PC-3 (cell line): ENCODE results near the gene DCTN3. TPM values are rescaled to one million over a fixed set of nuclear protein-coding genes. Genes with fewer than 3 reads are reported as not detected.

Experiments used
- ATAC-seq: fragments of 200-7000 bp; cut with Tn5 transposase; 2 replicates; pipeline ENCODE4 v1.9.1; 2020; ENCODE audit warnings: mild to moderate bottlenecking, moderate library complexity
- BruUV-seq: library from RNA; stranded (reverse); fragments of 400-500 nt; replicated peaks from 2 replicates; lab custom pipeline; 2021; lab: Mats Ljungman, UMichigan
- CTCF ChIA-PET: fragments of 300-600 bp; sonication (Branson Sonifier 250); formaldehyde crosslinking; loops from one replicate; lab custom pipeline; 2022; ENCODE audit warnings: antibody characterized with exemption; lab: Charles Lee
- POLR2A ChIA-PET: fragments of 300-600 bp; sonication (Branson Sonifier 250); formaldehyde crosslinking; loops from one replicate; lab custom pipeline; 2022; ENCODE audit warnings: antibody characterized with exemption; ENCODE audit not compliant: unreplicated experiment; lab: Charles Lee
- DNase-seq: peaks from one replicate; pipeline ENCODE4 v3.0.0-alpha.2; 2015
- H2AFZ ChIP-seq: fragments of 300-600 bp; sonication (generic); 2 replicates; pipeline ENCODE4 v1.6.0; 2016; ENCODE audit warnings: antibody characterized with exemption, low read length
- H3F3A ChIP-seq: fragments of 300-600 bp; sonication (generic); one replicate; pipeline ENCODE4 v1.6.0; 2017; ENCODE audit warnings: antibody characterized with exemption, low read length, control low read depth, mild to moderate bottlenecking; ENCODE audit not compliant: unreplicated experiment
- H3K27ac ChIP-seq: fragments of 300-600 bp; sonication (generic); 2 replicates; pipeline ENCODE4 v1.5.1; 2016; ENCODE audit warnings: mild to moderate bottlenecking, low read length
- H3K27me3 ChIP-seq: fragments of 300-600 bp; sonication (generic); 2 replicates; pipeline ENCODE4 v1.6.1; 2016; ENCODE audit warnings: low read length, mixed read lengths
- H3K36me3 ChIP-seq: fragments of 300-600 bp; sonication (generic); 2 replicates; pipeline ENCODE4 v1.6.1; 2016; ENCODE audit warnings: low read depth, mixed run types, low read length, mixed read lengths
- H3K4me1 ChIP-seq: fragments of 300-600 bp; sonication (generic); 2 replicates; pipeline ENCODE4 v1.5.1; 2016; ENCODE audit warnings: low read length; ENCODE audit not compliant: insufficient read depth
- H3K4me2 ChIP-seq: fragments of 300-600 bp; sonication (generic); 2 replicates; pipeline ENCODE4 v1.6.0; 2016; ENCODE audit warnings: low read length
- H3K4me3 ChIP-seq: fragments of 300-600 bp; sonication (generic); 2 replicates; pipeline ENCODE4 v1.5.1; 2016; ENCODE audit warnings: mild to moderate bottlenecking, low read length, mixed read lengths
- H3K79me2 ChIP-seq: fragments of 300-600 bp; sonication (generic); 2 replicates; pipeline ENCODE4 v1.6.1; 2017; ENCODE audit warnings: low read length, mixed read lengths
- H3K9ac ChIP-seq: fragments of 300-600 bp; sonication (generic); 2 replicates; pipeline ENCODE4 v1.6.0; 2016; ENCODE audit warnings: mild to moderate bottlenecking, low read length
- H3K9me2 ChIP-seq: fragments of 300-600 bp; sonication (generic); replicated peaks from 2 replicates; pipeline ENCODE4 v1.6.1; 2016; ENCODE audit warnings: mixed run types, low read length, mixed read lengths
- H3K9me3 ChIP-seq: fragments of 300-600 bp; sonication (generic); 2 replicates; pipeline ENCODE4 v1.6.1; 2016; ENCODE audit warnings: low read length, mixed read lengths
- H4K20me1 ChIP-seq: fragments of 300-600 bp; sonication (generic); 2 replicates; pipeline ENCODE4 v1.6.1; 2016; ENCODE audit warnings: low read length, mixed read lengths
- EZH2 ChIP-seq: fragments of 300-600 bp; sonication (generic); IDR thresholded peaks from one replicate; pipeline ENCODE4 v1.6.1; 2017; ENCODE audit warnings: antibody characterized with exemption, mild to moderate bottlenecking, low read length; ENCODE audit not compliant: unreplicated experiment
- EZH2phosphoT487 ChIP-seq: fragments of 300-600 bp; sonication (generic); IDR thresholded peaks from 2 replicates; pipeline ENCODE4 v1.6.1; 2018; ENCODE audit warnings: mild to moderate bottlenecking, antibody characterized with exemption, low read length, borderline replicate concordance
- intact Hi-C: fragments of 100-400 bp; cut with micrococcal nuclease; formaldehyde crosslinking; loops from 2 replicates; pipeline ENCODE4 v1.9.0; 2023
- total RNA-seq: library from RNA; depleted of rRNA; stranded (reverse); fragments of >200 nt; gene quantifications from 2 replicates; pipeline ENCODE4 v1.2.3, GENCODE V29; 2014
- TF ChIP-seq, protein P1 (sequence below): fragments of 300-600 bp; sonication (generic); conservative IDR thresholded peaks from 2 replicates; pipeline ENCODE4 v1.5.1; 2017; ENCODE audit warnings: antibody characterized with exemption, low read depth, mild to moderate bottlenecking, low read length

DCTN3 gene
- total RNA-seq, 1 experiment from 2014 or later = 102 TPM

DNA sequence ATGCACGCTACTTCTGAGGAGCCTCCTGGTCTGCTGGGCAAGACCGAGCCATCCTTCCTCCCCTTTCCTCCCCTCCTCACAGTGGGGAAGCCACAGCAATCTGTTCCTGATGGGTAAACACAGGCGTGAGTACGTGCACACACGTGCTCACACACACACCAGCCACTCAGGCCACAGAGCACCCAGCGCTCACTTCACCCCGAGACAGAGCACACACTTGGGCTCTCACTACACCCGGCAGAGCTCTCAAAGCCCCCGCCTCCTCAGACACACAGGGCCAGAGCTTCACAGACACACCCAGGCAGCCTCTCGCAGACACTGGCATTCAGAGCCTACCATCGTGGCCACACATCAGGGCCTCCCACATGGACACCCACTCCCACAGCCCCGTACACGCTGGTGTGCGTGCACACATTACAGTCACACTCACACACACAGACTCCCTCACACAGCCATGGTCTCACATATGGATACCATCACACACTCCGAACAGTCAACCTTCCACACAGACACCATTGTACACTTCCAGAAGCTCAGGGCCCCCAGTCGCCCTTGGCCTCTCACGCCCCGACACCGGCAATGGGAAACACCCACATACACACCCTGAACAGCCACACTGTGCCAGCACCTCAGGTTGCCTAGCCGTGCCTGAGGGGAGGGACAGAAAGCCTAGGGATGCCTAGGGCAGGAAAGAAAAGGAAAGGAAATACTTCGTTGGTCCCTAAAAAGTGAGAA is 44.3 kb downstream of the DCTN3 start:
- no peaks in the 10 kb centered on the region for H3K27me3 ChIP-seq
- H3K27ac ChIP-seq = no peak overlapping the region
- TF ChIP-seq EZH2phosphoT487 = no peak
- no peak for TF ChIP-seq EZH2
- TF ChIP-seq, protein P1, sequence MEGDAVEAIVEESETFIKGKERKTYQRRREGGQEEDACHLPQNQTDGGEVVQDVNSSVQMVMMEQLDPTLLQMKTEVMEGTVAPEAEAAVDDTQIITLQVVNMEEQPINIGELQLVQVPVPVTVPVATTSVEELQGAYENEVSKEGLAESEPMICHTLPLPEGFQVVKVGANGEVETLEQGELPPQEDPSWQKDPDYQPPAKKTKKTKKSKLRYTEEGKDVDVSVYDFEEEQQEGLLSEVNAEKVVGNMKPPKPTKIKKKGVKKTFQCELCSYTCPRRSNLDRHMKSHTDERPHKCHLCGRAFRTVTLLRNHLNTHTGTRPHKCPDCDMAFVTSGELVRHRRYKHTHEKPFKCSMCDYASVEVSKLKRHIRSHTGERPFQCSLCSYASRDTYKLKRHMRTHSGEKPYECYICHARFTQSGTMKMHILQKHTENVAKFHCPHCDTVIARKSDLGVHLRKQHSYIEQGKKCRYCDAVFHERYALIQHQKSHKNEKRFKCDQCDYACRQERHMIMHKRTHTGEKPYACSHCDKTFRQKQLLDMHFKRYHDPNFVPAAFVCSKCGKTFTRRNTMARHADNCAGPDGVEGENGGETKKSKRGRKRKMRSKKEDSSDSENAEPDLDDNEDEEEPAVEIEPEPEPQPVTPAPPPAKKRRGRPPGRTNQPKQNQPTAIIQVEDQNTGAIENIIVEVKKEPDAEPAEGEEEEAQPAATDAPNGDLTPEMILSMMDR = no peak
- H3K9me3 ChIP-seq = no peaks in the 10 kb centered on the region
- BruUV-seq = no TSS peak
- H3K4me3 ChIP-seq = no peak overlapping the region
- intact Hi-C loops = no loop called here
- DNase-seq (no peak), ATAC-seq (no peak)
- H3K9ac ChIP-seq = no peak overlapping the region
- ChIA-PET POLR2A (no interaction called here), CTCF (interaction anchor here (0.6 kb wide), 1 partner anchor 15 kb away, joined by 3 read pairs; no protein-coding TSS in a partner anchor)
- no peaks in the 10 kb centered on the region for H3K9me2 ChIP-seq
- no peak overlapping the region for H2AFZ ChIP-seq
- no peaks in the 10 kb centered on the region for H3K79me2 ChIP-seq
- no peaks in the 10 kb centered on the region for H4K20me1 ChIP-seq
- H3K4me2 ChIP-seq = no peak overlapping the region
- H3F3A ChIP-seq = no peaks in the 10 kb centered on the region
- H3K4me1 ChIP-seq = no peaks in the 10 kb centered on the region
- no peaks in the 10 kb centered on the region for H3K36me3 ChIP-seq

DNA sequence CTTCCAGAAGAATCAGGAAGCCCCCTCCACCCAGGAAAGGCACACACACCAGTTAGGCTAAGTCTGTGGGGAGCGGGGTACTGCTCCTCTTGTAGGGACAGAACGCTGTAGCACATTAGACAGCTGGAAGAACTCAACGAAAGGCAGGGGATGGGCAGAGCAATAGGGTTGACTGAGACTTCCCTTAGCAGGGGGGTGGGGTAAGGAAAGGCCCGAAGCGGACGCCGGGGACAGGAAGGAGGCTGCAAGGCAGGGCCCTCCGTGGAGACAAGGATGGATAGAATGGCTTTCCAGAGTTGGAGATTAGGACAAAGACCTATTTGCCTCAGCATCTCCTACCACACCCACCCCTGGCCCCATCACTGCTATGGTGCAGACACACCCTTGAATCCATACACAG is 45.1 kb downstream of the DCTN3 start:
- Histone ChIP-seq H3K27ac (no peak overlapping the region), H3K27me3 (no peaks in the 10 kb centered on the region), H2AFZ (no peak overlapping the region), H3K79me2 (no peaks in the 10 kb centered on the region), H3K4me2 (no peak overlapping the region), H3K4me1 (no peaks in the 10 kb centered on the region), H4K20me1 (no peaks in the 10 kb centered on the region), H3K9ac (no peak overlapping the region), H3F3A (no peaks in the 10 kb centered on the region), H3K9me2 (no peaks in the 10 kb centered on the region), H3K36me3 (no peaks in the 10 kb centered on the region), H3K4me3 (no peak overlapping the region), H3K9me3 (no peaks in the 10 kb centered on the region)
- no peak for ATAC-seq
- ChIA-PET CTCF (no interaction called here), POLR2A (no interaction called here)
- BruUV-seq = no TSS peak
- intact Hi-C loops = no loop called here
- DNase-seq = no peak
- TF ChIP-seq, protein P1 = no peak
- no peak for TF ChIP-seq EZH2phosphoT487
- TF ChIP-seq EZH2 = no peak

DNA sequence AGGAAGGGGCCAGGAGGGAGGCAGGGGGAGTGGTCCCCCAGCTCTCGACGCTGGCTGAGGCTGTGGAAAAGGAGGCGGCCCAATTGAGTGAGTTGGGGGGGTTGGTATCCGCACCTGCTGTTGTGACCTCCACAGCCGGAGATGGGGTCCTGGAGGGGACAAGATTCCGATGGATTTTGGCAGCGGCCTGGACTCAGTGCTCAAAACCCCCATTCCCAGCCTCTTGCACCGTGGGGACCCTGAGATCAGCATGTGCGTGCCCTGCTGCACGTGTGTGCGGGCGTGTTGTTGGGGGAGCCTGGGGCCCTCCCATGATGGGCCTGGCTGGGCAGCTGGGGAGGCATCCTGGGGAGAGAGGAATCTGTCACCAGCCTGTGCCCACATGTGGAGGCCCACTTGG is 45.7 kb downstream of the DCTN3 start:
- BruUV-seq = no TSS peak
- ChIA-PET POLR2A (no interaction called here), CTCF (no interaction called here)

More for the DNA sequence above, 45.7 kb downstream of the DCTN3 start:
- no peak overlapping the region for H3K27ac ChIP-seq
- H3K27me3 ChIP-seq = no peaks in the 10 kb centered on the region
- H3K4me1 ChIP-seq = no peaks in the 10 kb centered on the region
- H3F3A ChIP-seq = no peaks in the 10 kb centered on the region
- no peaks in the 10 kb centered on the region for H3K36me3 ChIP-seq
- H3K9me3 ChIP-seq = no peaks in the 10 kb centered on the region
- H3K9ac ChIP-seq = no peak overlapping the region
- intact Hi-C loops = no loop called here
- DNase-seq (no peak), ATAC-seq (no peak)
- H3K4me2 ChIP-seq = no peak overlapping the region
- no peak overlapping the region for H2AFZ ChIP-seq
- no peaks in the 10 kb centered on the region for H3K9me2 ChIP-seq
- no peak overlapping the region for H3K4me3 ChIP-seq
- TF ChIP-seq, protein P1 = no peak
- TF ChIP-seq EZH2phosphoT487 = no peak
- TF ChIP-seq EZH2 = no peak
- H3K79me2 ChIP-seq = no peaks in the 10 kb centered on the region
- no peaks in the 10 kb centered on the region for H4K20me1 ChIP-seq
